Keratinocyte (primary cell): ENCODE measurements around the gene ITGB4.

Source experiments
- EZH2 ChIP-seq: IDR thresholded peaks from one replicate; pipeline ENCODE4 v1.6.1; 2012; ENCODE audit warnings: inconsistent platforms, mild to moderate bottlenecking, low read length, moderate library complexity
- TF ChIP-seq, protein P1 (sequence below), 3 experiments: IDR thresholded peaks in 1 of 3; conservative IDR thresholded peaks in 1 of 3; optimal IDR thresholded peaks in 1 of 3; 2 replicates in 2 of 3; 3 replicates in 1 of 3; pipeline versions ENCODE3 to v1.5.1; 2011; ENCODE audit warnings: low read length in 3 of 3, mild to moderate bottlenecking in 3 of 3, moderate library complexity in 2 of 3, control low read depth in 1 of 3, inconsistent platforms in 1 of 3; ENCODE audit not compliant: insufficient read depth in 2 of 3; ENCODE audit errors: extremely low read depth in 1 of 3

- TF ChIP-seq EZH2, result no peak
- TF ChIP-seq, protein P1, sequence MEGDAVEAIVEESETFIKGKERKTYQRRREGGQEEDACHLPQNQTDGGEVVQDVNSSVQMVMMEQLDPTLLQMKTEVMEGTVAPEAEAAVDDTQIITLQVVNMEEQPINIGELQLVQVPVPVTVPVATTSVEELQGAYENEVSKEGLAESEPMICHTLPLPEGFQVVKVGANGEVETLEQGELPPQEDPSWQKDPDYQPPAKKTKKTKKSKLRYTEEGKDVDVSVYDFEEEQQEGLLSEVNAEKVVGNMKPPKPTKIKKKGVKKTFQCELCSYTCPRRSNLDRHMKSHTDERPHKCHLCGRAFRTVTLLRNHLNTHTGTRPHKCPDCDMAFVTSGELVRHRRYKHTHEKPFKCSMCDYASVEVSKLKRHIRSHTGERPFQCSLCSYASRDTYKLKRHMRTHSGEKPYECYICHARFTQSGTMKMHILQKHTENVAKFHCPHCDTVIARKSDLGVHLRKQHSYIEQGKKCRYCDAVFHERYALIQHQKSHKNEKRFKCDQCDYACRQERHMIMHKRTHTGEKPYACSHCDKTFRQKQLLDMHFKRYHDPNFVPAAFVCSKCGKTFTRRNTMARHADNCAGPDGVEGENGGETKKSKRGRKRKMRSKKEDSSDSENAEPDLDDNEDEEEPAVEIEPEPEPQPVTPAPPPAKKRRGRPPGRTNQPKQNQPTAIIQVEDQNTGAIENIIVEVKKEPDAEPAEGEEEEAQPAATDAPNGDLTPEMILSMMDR (optimal IDR thresholded peaks at IDR 0.05 in 1 of 3, IDR thresholded peaks at IDR 0.05 in 1 of 3, conservative IDR thresholded peaks at IDR 0.05 in 1 of 3; ENCODE audit: extremely low read depth in 1 of 3, insufficient read depth in 2 of 3, low read length in 3 of 3), result no peak
Observed at GRCh38 chr17:75776386-75777295, 55.4 kb downstream of the ITGB4 start.
